HEK293T (cell line): ENCODE results near the gene ATP2B2.

Source experiments
- CTCF ChIA-PET: fragments of 350-600 bp; formaldehyde crosslinking; extraction: SDS; loops from one replicate; lab custom pipeline; 2021; ENCODE audit warnings: antibody characterized with exemption, inconsistent platforms; lab: Yijun Ruan, JAX
- POLR2A ChIA-PET: fragments of 350-600 bp; formaldehyde crosslinking; extraction: SDS; loops from one replicate; lab custom pipeline; 2020; ENCODE audit warnings: antibody characterized with exemption, inconsistent platforms; lab: Yijun Ruan, JAX
- DNase-seq: peaks from one replicate; pipeline ENCODE4 v3.0.0; 2012; ENCODE audit warnings: mixed read lengths; ENCODE audit errors: extremely low spot score
- ARNT ChIP-seq: fragments of 450-650 bp; IDR thresholded peaks from 2 replicates; pipeline ENCODE4 v1.6.1; 2017; ENCODE audit warnings: mild to moderate bottlenecking
- BHLHE40 ChIP-seq: fragments of 450-650 bp; IDR thresholded peaks from 2 replicates; pipeline ENCODE4 v1.6.1; 2016; ENCODE audit warnings: mild to moderate bottlenecking, moderate library complexity, borderline replicate concordance
- CTBP1 ChIP-seq: fragments of 450-650 bp; IDR thresholded peaks from 2 replicates; pipeline ENCODE4 v1.6.1; 2016; ENCODE audit warnings: borderline replicate concordance
- ELF4 ChIP-seq: fragments of 450-650 bp; IDR thresholded peaks from 2 replicates; pipeline ENCODE4 v1.6.1; 2017; ENCODE audit warnings: antibody characterized with exemption
- FOXA1 ChIP-seq: fragments of 450-650 bp; IDR thresholded peaks from 2 replicates; pipeline ENCODE4 v1.6.1; 2016; ENCODE audit warnings: mild to moderate bottlenecking
- FOXK2 ChIP-seq: fragments of 450-650 bp; IDR thresholded peaks from 2 replicates; pipeline ENCODE4 v1.6.1; 2016; ENCODE audit warnings: mild to moderate bottlenecking
- FOXM1 ChIP-seq: fragments of 450-650 bp; IDR thresholded peaks from 2 replicates; pipeline ENCODE4 v1.6.1; 2017; ENCODE audit warnings: mild to moderate bottlenecking, borderline replicate concordance
- HDGF ChIP-seq: fragments of 450-650 bp; IDR thresholded peaks from 2 replicates; pipeline ENCODE4 v1.6.1; 2017; ENCODE audit warnings: antibody characterized with exemption, borderline replicate concordance
- L3MBTL2 ChIP-seq: fragments of 450-650 bp; conservative IDR thresholded peaks from 2 replicates; pipeline ENCODE4 v1.6.1; 2016; ENCODE audit warnings: mild to moderate bottlenecking
- LEF1 ChIP-seq: fragments of 450-650 bp; IDR thresholded peaks from 2 replicates; pipeline ENCODE4 v1.6.1; 2017; ENCODE audit warnings: mild to moderate bottlenecking, borderline replicate concordance
- NFRKB ChIP-seq: fragments of 450-650 bp; IDR thresholded peaks from 2 replicates; pipeline ENCODE4 v1.6.1; 2016; ENCODE audit warnings: mild to moderate bottlenecking, moderate library complexity
- PKNOX1 ChIP-seq: fragments of 450-650 bp; IDR thresholded peaks from 2 replicates; pipeline ENCODE4 v1.6.1; 2016
- SP1 ChIP-seq: fragments of 450-650 bp; IDR thresholded peaks from 2 replicates; pipeline ENCODE4 v1.6.1; 2017
- SUZ12 ChIP-seq: fragments of 450-650 bp; IDR thresholded peaks from 2 replicates; pipeline ENCODE4 v1.6.1; 2016; ENCODE audit warnings: mild to moderate bottlenecking
- TARDBP ChIP-seq: fragments of 450-650 bp; IDR thresholded peaks from 2 replicates; pipeline ENCODE4 v1.6.1; 2016
- ZNF384 ChIP-seq: fragments of 450-650 bp; IDR thresholded peaks from 2 replicates; pipeline ENCODE4 v1.6.1; 2016

Gene ATP2B2

GRCh38 chr3:10467904-10468612 lies 37.3 kb downstream of the ATP2B2 start:
- CTCF ChIA-PET: no interaction called here
- TF ChIP-seq HDGF: no peak
- no peak for TF ChIP-seq NFRKB
- TF ChIP-seq TARDBP: no peak
- TF ChIP-seq L3MBTL2: no peak
- TF ChIP-seq FOXM1: no peak
- no peak for TF ChIP-seq ZNF384
- no peak for TF ChIP-seq LEF1
- no peak for TF ChIP-seq ELF4
- no peak for DNase-seq

GRCh38 chr3:10467204-10467603 lies 38.2 kb downstream of the ATP2B2 start:
- ChIA-PET POLR2A (no interaction called here), CTCF (no interaction called here)
- TF ChIP-seq FOXM1: no peak
- TF ChIP-seq L3MBTL2: no peak
- TF ChIP-seq BHLHE40: no peak
- TF ChIP-seq NFRKB: no peak
- TF ChIP-seq ELF4: no peak
- TF ChIP-seq ARNT: no peak
- no peak for TF ChIP-seq CTBP1
- no peak for TF ChIP-seq SUZ12
- no peak for TF ChIP-seq HDGF
- TF ChIP-seq ZNF384: no peak
- no peak for TF ChIP-seq FOXA1
- DNase-seq: no peak

More at GRCh38 chr3:10467904-10468612, 37.3 kb downstream of the ATP2B2 start:
- POLR2A ChIA-PET: no interaction called here

- DNase-seq: no peak
- CTCF ChIA-PET: no interaction called here
- TF ChIP-seq ELF4 (no peak), FOXA1 (no peak), TARDBP (no peak), LEF1 (no peak), BHLHE40 (no peak), FOXM1 (no peak), ARNT (no peak), NFRKB (no peak)
- POLR2A ChIA-PET: no interaction called here
Measured at GRCh38 chr3:10466186-10466585, 39.2 kb downstream of the ATP2B2 start.

- POLR2A ChIA-PET: no interaction called here
- TF ChIP-seq PKNOX1 (no peak), TARDBP (no peak), ELF4 (no peak), FOXK2 (no peak), ARNT (no peak), FOXM1 (no peak), L3MBTL2 (no peak), SP1 (no peak), LEF1 (no peak), HDGF (no peak), NFRKB (no peak)
- CTCF ChIA-PET: no interaction called here
Measured at GRCh38 chr3:10465161-10465560, 40.2 kb downstream of the ATP2B2 start.

GRCh38 chr3:10463533-10464434 lies 41.6 kb downstream of the ATP2B2 start:
- POLR2A ChIA-PET: no interaction called here
- TF ChIP-seq HDGF (no peak), LEF1 (no peak), CTBP1 (no peak), BHLHE40 (no peak), NFRKB (no peak), FOXK2 (no peak), TARDBP (no peak), SP1 (no peak), ZNF384 (no peak), L3MBTL2 (no peak), FOXM1 (no peak), SUZ12 (no peak), ARNT (no peak), FOXA1 (no peak), ELF4 (no peak), PKNOX1 (no peak)
- CTCF ChIA-PET: no interaction called here
- DNase-seq: no peak

More at GRCh38 chr3:10465161-10465560, 40.2 kb downstream of the ATP2B2 start:
- no peak for DNase-seq

GRCh38 chr3:10462641-10463532 lies 42.5 kb downstream of the ATP2B2 start:
- POLR2A ChIA-PET: no interaction called here
- DNase-seq: no peak
- no peak for TF ChIP-seq L3MBTL2
- no peak for TF ChIP-seq SP1
- no peak for TF ChIP-seq FOXK2
- no peak for TF ChIP-seq ZNF384
- no peak for TF ChIP-seq TARDBP
- CTCF ChIA-PET: no interaction called here
